HG03159 (cell line): ENCODE data around the gene UMODL1.
"Not testable (repeated sequence)": the region's sequence is repeated elsewhere in the genome, so short reads cannot be mapped to it uniquely, and the experiment has no call there.

Source experiments
- ATAC-seq: cut with Tn5 transposase; IDR thresholded peaks from one replicate; pipeline ENCODE4 v1.9.1; 2021; ENCODE audit warnings: mild to moderate bottlenecking, moderate library complexity; ENCODE audit not compliant: unreplicated experiment

Gene UMODL1

GRCh38 chr21:42159560-42160110 lies 88.5 kb downstream of the UMODL1 start:
- ATAC-seq = no peak

- no peak for ATAC-seq
Observed at GRCh38 chr21:42160111-42160721, 89.1 kb downstream of the UMODL1 start.

- no peak for ATAC-seq
Observed at GRCh38 chr21:42160765-42161164, 89.6 kb downstream of the UMODL1 start.

GRCh38 chr21:42161401-42161955 lies 90.4 kb downstream of the UMODL1 start:
- ATAC-seq = no peak

DNA sequence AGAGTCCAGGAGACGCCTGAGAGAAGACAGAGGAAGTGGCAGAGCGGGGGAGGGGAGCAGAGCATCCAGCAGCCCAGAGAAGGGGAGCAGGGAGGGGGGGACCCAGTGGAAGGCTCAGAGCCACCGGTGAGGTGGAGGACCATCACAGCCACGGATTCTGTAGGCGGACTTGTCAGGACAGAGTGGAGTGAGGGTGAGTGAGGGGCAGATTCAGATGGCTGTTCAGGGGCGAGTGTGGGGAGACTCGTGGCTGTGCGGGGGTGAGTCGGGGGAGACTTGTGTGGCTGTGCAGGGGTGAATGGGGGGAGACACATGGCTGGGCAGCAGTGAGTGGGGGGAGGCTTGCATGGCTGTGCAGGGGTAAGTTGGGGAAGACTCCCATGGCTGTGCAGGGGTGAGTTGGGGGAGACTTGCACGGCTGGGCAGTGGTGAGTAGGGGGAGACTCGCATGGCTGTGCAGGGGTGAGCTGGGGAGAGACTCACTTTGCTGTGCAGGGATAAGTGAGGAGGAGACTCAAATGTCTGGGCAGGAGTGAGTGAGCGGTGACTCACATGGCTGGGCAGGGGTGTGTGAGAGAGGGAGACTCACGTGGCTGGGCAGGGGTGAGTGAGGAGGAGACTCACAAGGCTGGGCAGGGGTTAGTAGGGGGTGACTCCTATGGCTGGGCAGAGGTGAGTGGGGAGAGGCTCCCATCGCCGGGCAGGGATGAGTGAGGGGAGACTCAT lies 91.0 kb downstream of the UMODL1 start:
- no peak for ATAC-seq

- no peak for ATAC-seq
Observed at GRCh38 chr21:42162831-42163510, 91.9 kb downstream of the UMODL1 start.

DNA sequence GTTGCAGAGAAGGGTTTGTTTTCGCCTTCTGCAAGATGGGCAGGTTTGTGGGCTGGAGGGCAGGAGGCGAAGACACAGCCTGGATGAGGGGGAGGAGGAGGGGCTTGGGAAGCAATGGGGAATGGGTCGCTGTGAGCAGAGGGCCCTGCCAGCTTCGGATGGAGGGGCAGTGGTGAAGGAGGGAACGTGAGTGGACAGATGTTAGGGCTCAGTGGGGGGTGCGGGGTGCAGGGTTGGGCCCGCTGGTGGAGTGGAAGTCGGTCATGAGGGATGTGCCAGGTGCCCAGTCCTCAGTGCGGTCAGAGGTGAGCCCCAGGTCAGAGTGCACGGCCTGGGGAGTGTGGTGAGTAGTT lies 92.4 kb downstream of the UMODL1 start:
- ATAC-seq = no peak

DNA sequence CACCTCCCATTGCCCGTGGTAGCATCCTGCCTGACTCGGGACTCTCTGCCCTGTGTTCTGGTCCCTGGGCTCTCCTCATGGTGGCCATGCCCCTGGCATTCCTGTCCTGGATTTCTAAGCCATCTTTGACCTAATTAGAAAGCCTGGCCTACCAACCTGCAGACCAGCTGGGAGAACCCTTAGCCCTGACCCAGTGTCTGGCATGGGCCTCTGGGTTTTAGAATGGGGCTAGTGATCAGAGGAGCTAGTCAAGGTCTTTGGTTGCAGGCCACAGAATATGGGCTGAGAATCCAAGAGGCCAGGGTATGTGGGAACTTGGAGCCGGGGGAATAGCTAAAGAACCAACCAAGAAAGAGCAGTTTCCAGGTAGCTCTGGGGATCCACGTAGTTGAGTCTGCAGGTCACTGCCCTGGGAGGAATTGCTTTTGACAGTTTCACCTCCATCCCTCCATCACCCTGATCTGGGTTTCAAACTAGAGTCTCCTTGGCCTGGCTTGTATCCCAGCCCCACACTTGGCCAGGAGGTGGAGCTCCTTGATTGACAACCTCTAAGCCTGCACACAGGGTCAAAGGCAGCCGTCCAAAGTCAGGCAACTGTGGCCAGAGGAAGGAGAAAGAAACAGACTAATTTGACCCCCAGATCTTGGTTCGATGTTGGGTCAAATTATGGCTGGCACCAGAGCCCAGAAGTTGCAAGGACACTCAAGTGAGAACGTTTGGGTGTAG lies 93.1 kb downstream of the UMODL1 start:
- no peak for ATAC-seq

DNA sequence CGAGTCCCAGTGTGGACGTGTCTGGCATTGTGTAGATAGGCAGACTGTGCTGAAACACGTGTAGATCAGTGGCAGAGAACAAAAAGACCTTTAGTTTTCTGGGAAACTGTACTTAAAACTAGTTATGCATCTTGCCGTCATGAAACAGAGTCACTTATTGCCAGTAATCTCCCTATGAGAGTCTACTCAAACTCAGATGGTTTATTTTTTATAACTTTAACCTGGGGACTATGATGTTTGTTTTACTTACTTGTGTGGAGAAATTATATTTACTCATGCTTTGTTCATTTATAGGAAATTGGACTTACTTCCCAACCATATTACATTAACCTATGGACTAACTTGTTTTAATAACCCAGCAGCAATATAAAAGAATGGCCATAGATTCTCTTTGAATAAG lies 93.7 kb downstream of the UMODL1 start:
- no peak for ATAC-seq

DNA sequence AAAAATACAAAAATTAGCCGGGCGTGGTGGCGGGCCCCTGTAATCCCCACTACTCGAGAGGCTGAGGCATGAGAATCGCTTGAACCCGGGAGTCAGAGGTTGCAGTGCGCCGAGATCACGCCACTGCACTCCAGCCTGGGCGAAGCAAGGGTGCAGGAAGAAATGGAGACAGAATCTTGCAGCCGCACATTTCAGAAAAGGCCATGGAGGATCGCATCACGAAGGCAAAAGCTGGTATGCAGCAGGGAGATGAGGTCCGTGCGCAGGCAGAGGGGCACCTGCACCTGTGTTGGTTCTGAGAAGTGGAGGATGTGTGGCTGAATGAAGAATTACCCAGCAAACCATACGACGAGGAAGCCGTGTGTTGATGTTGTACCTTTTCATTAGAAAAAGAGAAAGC lies 94.8 kb downstream of the UMODL1 start:
- ATAC-seq = no peak

- no peak for ATAC-seq
Observed at GRCh38 chr21:42169758-42170157, 98.6 kb downstream of the UMODL1 start.

GRCh38 chr21:42171091-42172053 lies 100.3 kb downstream of the UMODL1 start:
- no peak for ATAC-seq

DNA sequence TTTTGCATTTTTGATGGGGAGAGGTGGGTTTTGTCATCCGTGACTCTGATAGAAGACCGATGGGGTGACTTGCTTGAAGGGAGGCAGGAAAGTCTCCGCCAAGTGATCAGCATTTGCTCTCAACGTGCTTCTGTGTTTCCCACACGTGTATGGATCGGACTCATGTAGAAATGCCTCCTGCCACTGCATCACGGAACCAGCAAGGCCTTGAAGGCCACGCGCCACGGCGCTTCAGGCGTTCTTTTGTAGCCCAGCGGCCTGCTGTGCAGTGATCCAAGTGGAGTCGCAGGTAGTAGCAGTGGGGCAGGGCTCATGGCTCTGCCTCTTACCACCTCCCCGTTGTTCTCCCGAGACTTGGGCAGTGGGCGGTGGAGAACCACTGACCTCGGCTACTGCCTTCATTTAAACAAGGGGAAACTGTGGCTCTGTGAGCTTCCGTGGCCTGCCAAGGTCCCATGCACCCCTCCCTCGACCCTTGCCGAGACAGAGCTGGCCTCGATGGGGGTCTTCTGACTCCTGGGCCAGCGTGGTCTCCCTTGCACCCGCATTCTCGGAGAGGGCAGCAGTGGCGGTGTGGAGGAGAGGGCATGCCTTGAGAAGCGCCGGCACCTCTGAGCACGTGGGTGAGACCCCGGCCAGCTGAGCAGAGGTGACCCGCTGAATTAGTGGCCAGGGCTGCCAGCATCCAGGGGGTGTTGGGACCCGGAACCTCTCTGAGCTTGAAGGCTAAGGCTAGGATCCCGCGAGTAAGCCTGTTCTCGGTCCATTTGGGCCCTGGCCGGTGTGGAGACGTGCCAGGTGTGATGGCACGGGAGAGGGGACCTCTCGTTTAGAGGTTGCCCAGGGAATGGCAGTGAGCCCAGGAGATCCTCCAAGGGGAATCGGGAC lies 101.7 kb downstream of the UMODL1 start:
- no peak for ATAC-seq

GRCh38 chr21:42174173-42174572 lies 103.1 kb downstream of the UMODL1 start:
- no peak for ATAC-seq

- no peak for ATAC-seq
Observed at GRCh38 chr21:42175110-42175710, 104.1 kb downstream of the UMODL1 start.

DNA sequence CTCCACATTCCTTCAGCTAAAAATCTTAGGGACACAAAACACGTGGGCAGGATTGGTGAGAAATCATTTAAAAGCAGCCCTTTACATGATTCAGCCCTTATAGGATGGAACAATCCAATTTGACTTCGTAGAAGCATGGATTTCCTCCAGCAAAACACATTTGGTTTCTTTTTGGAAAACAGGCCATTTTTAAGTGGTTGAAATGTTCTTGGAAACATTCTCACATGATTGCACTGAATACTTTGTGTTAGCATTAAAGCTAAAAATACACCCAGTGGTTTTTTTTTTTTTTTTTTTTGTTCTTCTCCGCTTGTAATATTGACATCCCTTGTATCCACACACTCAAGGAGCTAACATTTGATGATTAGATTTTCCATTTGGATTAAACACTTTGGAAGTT lies 105.7 kb downstream of the UMODL1 start:
- ATAC-seq = no peak

DNA sequence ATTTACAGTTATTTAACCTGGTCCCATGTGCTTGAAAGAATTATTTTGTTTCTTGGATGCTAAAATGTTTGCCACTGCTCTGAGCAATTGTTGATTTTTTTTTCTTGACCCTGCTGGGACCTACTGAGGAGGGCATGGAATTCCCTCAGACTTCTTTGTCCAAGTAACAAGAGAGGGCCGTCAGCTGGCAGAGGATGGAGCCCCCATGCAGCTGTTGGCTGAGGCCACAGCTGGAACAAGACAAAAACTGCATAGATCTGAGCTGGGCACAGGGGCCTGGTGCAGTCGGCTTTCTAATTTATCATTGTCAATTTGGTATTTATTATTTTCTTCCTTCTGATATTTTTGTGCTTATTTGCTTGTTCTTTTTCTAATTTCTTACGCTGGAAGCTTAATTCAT lies 108.2 kb downstream of the UMODL1 start:
- ATAC-seq = no peak

- not testable (repeated sequence) for ATAC-seq
Observed at GRCh38 chr21:42180001-42180400, 108.9 kb downstream of the UMODL1 start.
